Fibroblast of skin of abdomen (primary cell): ENCODE measurements around the gene IQCN.

ENCODE experiments used
- DNase-seq: peaks from one replicate; pipeline ENCODE4 v3.0.0-alpha.2; 2013

IQCN gene

GRCh38 chr19:18306888-18307260, 32.6 kb upstream of the IQCN start:
- no peak for DNase-seq

GRCh38 chr19:18306209-18306887, 32.1 kb upstream of the IQCN start:
- no peak for DNase-seq

- peak; percentile 76 for DNase-seq
Measured at GRCh38 chr19:18304458-18305310, 30.4 kb upstream of the IQCN start.

GRCh38 chr19:18304208-18304457, 29.9 kb upstream of the IQCN start:
- no peak for DNase-seq

GRCh38 chr19:18301718-18302111, 27.5 kb upstream of the IQCN start:
- no peak for DNase-seq

- no peak for DNase-seq
Measured at GRCh38 chr19:18300930-18301717, 26.9 kb upstream of the IQCN start.

- no peak for DNase-seq
Measured at GRCh38 chr19:18299654-18300053, 25.4 kb upstream of the IQCN start.

- no peak for DNase-seq
Measured at GRCh38 chr19:18298601-18299000, 24.3 kb upstream of the IQCN start.

GRCh38 chr19:18297308-18297707, 23.1 kb upstream of the IQCN start:
- peak; percentile 56 for DNase-seq

- no peak for DNase-seq
Measured at GRCh38 chr19:18295034-18295451, 20.8 kb upstream of the IQCN start.

- DNase-seq: no peak
Measured at GRCh38 chr19:18294467-18294864, 20.2 kb upstream of the IQCN start.

- DNase-seq: no peak
Measured at GRCh38 chr19:18293642-18294466, 19.6 kb upstream of the IQCN start.

- DNase-seq: peak; percentile 90
Measured at GRCh38 chr19:18292810-18293641, 18.8 kb upstream of the IQCN start.

GRCh38 chr19:18292462-18292809, 18.2 kb upstream of the IQCN start:
- no peak for DNase-seq

GRCh38 chr19:18291590-18292461, 17.6 kb upstream of the IQCN start:
- peak; percentile 84 for DNase-seq

GRCh38 chr19:18291019-18291524, 16.8 kb upstream of the IQCN start:
- DNase-seq: no peak

GRCh38 chr19:18290302-18291018, 16.2 kb upstream of the IQCN start:
- no peak for DNase-seq

- no peak for DNase-seq
Measured at GRCh38 chr19:18289471-18290301, 15.4 kb upstream of the IQCN start.
